Psoas muscle (tissue), 8 donors: Measurements from ENCODE around the gene MDM2. TPM values are rescaled to one million over a fixed set of nuclear protein-coding genes. Genes with fewer than 3 reads are reported as not detected.

Experiments used
- ATAC-seq, 4 donors: fragments of 200-7000 bp; cut with Tn5 transposase; one replicate each; pipeline ENCODE4 v1.9.1; 2020; ENCODE audit warnings: moderate library complexity in 3 of 4, mild to moderate bottlenecking in 2 of 4
- DNase-seq, 2 donors: peaks; one replicate each; pipeline ENCODE4 v3.0.0-alpha.2; 2020
- H3K27ac ChIP-seq: fragments of 200-600 bp; one replicate; pipeline ENCODE4 v1.8.0; 2022
- H3K27me3 ChIP-seq, 3 donors: fragments of 200-600 bp in 1 of 3; one replicate each; pipeline versions ENCODE4 v1.6.1 to v1.8.0; 2013 to 2022; ENCODE audit warnings: low read length in 2 of 3, mild to moderate bottlenecking in 2 of 3, moderate library complexity in 1 of 3; ENCODE audit not compliant: insufficient read depth in 3 of 3
- H3K36me3 ChIP-seq, 2 donors: fragments of 200-600 bp in 1 of 2; one replicate each; pipeline versions ENCODE4 v1.6.1 to v1.8.0; 2013 to 2022; ENCODE audit warnings: low read depth in 1 of 2, mild to moderate bottlenecking in 1 of 2, moderate library complexity in 1 of 2; ENCODE audit not compliant: insufficient read depth in 1 of 2
- H3K4me1 ChIP-seq: fragments of 200-600 bp; one replicate; pipeline ENCODE4 v1.8.0; 2022
- H3K4me3 ChIP-seq: fragments of 200-600 bp; one replicate; pipeline ENCODE4 v1.8.0; 2022; ENCODE audit warnings: mild to moderate bottlenecking
- H3K9me3 ChIP-seq: fragments of 200-600 bp; one replicate; pipeline ENCODE4 v1.8.0; 2022
- WGBS, 3 donors: extraction: QIAGEN DNeasy Blood & Tissue Kit; methylation state at CpG; one replicate each; pipeline versions ENCODE4 v1.1.6 to v1.1.7; 2013; 5-methylcytosine and 5-hydroxymethylcytosine counted together
- intact Hi-C, 2 donors: fragments of 100-400 bp; cut with DNase I; formaldehyde crosslinking; loops; one replicate each; pipeline versions ENCODE4 v1.11.0 to v1.14.2; 2022
- polyA plus RNA-seq, 3 donors: library from polyadenylated mRNA; stranded (reverse); fragments of 200-250 nt; gene quantifications; one replicate each; pipeline ENCODE4 v1.2.3, GENCODE V29; 2013
- total RNA-seq, 4 donors: library from RNA; stranded (reverse); fragmentation: NEBNext Ultra II Directional in 2 of 4; extraction: Animal tissue kit (Norgen Biotek cat#: 25700) in 2 of 4; gene quantifications; one replicate each; pipeline versions ENCODE4 v1.2.1 to v1.2.4, GENCODE V29; 2021 to 2023
- TF ChIP-seq, protein P1 (sequence below): fragments of 200-600 bp; IDR thresholded peaks from one replicate; pipeline ENCODE4 v1.8.0; 2022; ENCODE audit warnings: antibody characterized with exemption
- donor health status: healthy with polysubstance abuse.
- donor health status: DM: no; HTN: no; CAD: no; lungs with moderate emphysema.
- donor health status: Bipolar disorder and iron deficiency.
- donor health status: healthy.
- donor health status: DM: yes; HTN: yes; CAD: no.
- donor health status: DM: no; HTN: no; CAD: no.
- donor health status: DM: no; HTN: no; CAD: no.
- donor health status: DM: yes; HTN: yes; CAD: no.

The MDM2 gene
- total and polyA plus RNA-seq, 7 donors, result 25.0 to 455 (median 51.8) TPM

DNA sequence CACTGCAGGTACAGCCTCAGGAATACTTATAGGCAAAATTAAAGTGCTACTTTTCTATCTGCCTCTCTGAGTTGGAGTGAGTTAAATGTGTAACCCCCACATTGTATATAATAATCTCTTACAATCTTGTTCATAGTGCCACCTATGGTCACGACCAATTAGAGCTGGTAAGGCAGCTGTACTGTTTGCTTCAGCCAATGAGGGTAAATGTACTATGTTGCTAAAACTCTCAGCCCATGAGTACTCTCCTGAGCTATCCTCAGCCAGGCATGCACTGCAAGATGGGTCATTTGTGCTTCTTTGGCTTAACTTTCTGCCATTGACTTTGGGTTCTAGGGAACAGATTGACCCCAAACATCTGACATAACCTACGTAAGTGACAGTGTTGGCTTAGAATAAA lies 15.0 kb upstream of the MDM2 start:
- TF ChIP-seq, protein P1, sequence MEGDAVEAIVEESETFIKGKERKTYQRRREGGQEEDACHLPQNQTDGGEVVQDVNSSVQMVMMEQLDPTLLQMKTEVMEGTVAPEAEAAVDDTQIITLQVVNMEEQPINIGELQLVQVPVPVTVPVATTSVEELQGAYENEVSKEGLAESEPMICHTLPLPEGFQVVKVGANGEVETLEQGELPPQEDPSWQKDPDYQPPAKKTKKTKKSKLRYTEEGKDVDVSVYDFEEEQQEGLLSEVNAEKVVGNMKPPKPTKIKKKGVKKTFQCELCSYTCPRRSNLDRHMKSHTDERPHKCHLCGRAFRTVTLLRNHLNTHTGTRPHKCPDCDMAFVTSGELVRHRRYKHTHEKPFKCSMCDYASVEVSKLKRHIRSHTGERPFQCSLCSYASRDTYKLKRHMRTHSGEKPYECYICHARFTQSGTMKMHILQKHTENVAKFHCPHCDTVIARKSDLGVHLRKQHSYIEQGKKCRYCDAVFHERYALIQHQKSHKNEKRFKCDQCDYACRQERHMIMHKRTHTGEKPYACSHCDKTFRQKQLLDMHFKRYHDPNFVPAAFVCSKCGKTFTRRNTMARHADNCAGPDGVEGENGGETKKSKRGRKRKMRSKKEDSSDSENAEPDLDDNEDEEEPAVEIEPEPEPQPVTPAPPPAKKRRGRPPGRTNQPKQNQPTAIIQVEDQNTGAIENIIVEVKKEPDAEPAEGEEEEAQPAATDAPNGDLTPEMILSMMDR, result no peak
- no peak for DNase-seq
- intact Hi-C loops, result no loop called here
- Histone ChIP-seq H3K9me3 (no peaks in the 10 kb centered on the region), H3K4me1 (no peaks in the 10 kb centered on the region), H3K27me3 (no peaks in the 10 kb centered on the region), H3K36me3 (no peaks in the 10 kb centered on the region), H3K4me3 (no peak overlapping the region), H3K27ac (no peak overlapping the region)
- WGBS, 3 donors, result 75 to 80% (median 79%) methylated on average over 2 of the region's 2 CpGs
- no peak for ATAC-seq

DNA sequence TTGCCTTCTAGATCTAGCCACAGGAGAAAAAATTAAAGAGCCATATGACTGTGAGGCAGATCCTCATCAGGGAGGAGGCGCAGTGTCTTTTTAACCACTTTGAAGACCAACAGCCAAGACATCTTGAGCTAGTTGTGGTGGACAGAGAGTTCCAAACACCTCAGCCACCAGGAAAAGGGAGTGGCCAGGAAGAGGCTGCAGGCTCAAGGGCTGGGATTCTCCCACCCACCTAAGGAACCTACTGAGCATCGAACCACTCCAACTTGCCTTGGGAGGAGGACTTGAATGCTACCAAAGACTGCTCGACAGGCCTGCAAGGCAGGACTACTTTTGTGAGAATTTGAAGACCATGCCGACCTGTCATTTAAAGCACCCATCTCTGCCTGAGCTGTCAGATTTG lies 14.5 kb upstream of the MDM2 start:
- Histone ChIP-seq H3K27ac (no peak overlapping the region), H3K4me1 (no peaks in the 10 kb centered on the region), H3K27me3 (no peaks in the 10 kb centered on the region), H3K4me3 (no peak overlapping the region), H3K36me3 (no peaks in the 10 kb centered on the region), H3K9me3 (no peaks in the 10 kb centered on the region)
- DNase-seq (no peak), ATAC-seq (no peak)
- 91 to 93% (median 92%) methylated on average over 4 of the region's 4 CpGs for WGBS, 3 donors
- TF ChIP-seq, protein P1, result no peak
- intact Hi-C loops, result no loop called here

DNA sequence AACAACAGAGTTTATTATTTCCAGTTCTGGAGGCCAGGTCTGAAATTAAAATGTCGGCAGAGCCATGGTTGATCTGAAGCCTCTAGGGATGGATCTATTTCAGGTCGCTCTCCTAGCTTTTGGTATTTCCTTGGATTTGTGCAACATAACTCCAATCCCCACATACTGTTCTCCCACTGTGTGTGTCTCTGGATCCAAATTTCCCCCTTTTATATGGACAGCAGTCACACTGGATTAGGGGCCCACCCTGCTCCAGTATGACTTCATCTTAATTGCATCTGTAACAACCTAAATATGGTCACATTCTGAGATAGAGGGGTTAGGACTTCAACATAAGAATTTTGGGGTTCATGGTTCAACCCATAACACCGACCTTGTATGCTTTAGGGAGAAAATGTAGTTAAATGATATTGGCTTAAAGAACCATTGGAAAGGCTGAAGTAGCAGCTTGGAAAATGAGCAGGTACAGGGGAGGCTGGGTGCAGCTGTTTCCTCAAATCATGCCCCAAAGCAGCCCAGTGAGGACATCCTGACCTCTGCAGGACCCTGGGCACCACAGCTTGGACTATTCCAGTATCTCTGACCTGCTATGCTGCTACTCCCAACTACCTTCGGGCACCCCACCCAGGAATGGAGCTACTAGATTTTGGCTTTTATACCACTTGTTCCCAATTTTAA lies 13.9 kb upstream of the MDM2 start:
- WGBS, 3 donors, result 60 to 66% (median 64%) methylated on average over 4 of the region's 4 CpGs
- TF ChIP-seq, protein P1, result no peak
- no peak for ATAC-seq
- Histone ChIP-seq H3K27ac (no peak overlapping the region), H3K4me1 (no peaks in the 10 kb centered on the region), H3K36me3 (no peaks in the 10 kb centered on the region), H3K27me3 (no peaks in the 10 kb centered on the region), H3K4me3 (no peak overlapping the region), H3K9me3 (no peaks in the 10 kb centered on the region)
- no peak for DNase-seq
- intact Hi-C loops, result no loop called here

DNA sequence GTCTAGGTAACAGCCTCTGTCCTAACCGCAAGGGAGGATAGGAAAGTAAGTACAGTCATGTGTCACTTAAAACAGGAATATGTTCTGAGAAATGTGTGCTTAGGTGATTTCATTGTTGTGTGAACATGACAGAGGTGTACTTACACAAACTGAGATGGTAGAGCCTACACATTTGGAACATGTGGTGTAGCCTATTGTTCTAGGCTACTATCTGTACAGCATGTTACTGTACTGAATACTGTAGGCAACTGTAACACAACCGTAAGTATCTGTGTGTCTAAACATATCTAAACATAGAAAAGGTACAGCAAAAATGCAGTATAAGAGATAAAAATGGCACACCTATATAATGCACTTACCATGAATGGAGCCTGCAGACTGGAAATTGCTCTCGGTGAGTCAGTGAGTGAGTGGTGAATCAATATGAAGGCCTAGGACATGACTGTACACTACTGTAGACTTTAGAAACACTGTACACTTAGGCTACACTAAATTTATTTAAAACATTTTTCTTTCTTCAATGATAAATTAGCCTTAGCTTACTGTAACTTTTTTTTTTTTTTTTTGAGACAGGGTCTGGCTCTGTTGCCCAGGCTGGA lies 13.2 kb upstream of the MDM2 start:
- Histone ChIP-seq H3K4me3 (no peak overlapping the region), H3K9me3 (no peaks in the 10 kb centered on the region), H3K27ac (no peak overlapping the region), H3K4me1 (no peaks in the 10 kb centered on the region), H3K27me3 (no peaks in the 10 kb centered on the region), H3K36me3 (no peaks in the 10 kb centered on the region)
- ATAC-seq (no peak), DNase-seq (no peak)
- TF ChIP-seq, protein P1, result no peak
- intact Hi-C loops, result no loop called here
- WGBS, 3 donors, result 96 to 98% (median 96%) methylated on average over 3 of the region's 3 CpGs
